Measurements from ENCODE around the gene CDK7. TPM values are rescaled to one million over a fixed set of nuclear protein-coding genes. Genes with fewer than 3 reads are reported as not detected.

The CDK7 gene
- total and polyA plus RNA-seq, 11 donors: 9.6 to 23.1 (median 14.5) TPM

- H3K4me3 ChIP-seq: no peak overlapping the region
- DNase-seq: no peak
- no peaks in the 10 kb centered on the region for H3K4me1 ChIP-seq
- no peaks in the 10 kb centered on the region for H3K27me3 ChIP-seq
- peaks cover 0 to 99% (median 80%) of the 10 kb centered on the region in 9 donors for H3K36me3 ChIP-seq
- H3K27ac ChIP-seq: no peak overlapping the region
- no peaks in the 10 kb centered on the region for H3K9me3 ChIP-seq
- WGBS, 4 donors: 90 to 100% (median 99%) methylated on average over 1 of the region's 1 CpG
- intact Hi-C loops (cut with DNase I): no loop called here
- no peak for ATAC-seq
- no peak for TF ChIP-seq POLR2A (IDR thresholded peaks at IDR 0.05)
- TF ChIP-seq CTCF (IDR thresholded peaks at IDR 0.05): no peak
These were observed 26.3 kb downstream of the CDK7 start for GRCh38 chr5:69261034-69261433.

- no peak overlapping the region for H3K4me3 ChIP-seq
- 82 to 89% (median 85%) methylated on average over 11 of the region's 11 CpGs for WGBS, 4 donors
These were observed 31.2 kb downstream of the CDK7 start for GRCh38 chr5:69265931-69266330.

GRCh38 chr5:69268899-69269298 is 34.2 kb downstream of the CDK7 start:
- WGBS, 4 donors: 92 to 97% (median 95%) methylated on average over 5 of the region's 5 CpGs

More at GRCh38 chr5:69265931-69266330, 31.2 kb downstream of the CDK7 start:
- Histone ChIP-seq H3K27ac (no peak overlapping the region), H3K27me3 (no peaks in the 10 kb centered on the region), H3K9me3 (no peaks in the 10 kb centered on the region), H3K4me1 (peaks cover 0 to under 1% (median 0%) of the 10 kb centered on the region in 12 donors), H3K36me3 (peaks cover 0 to 96% (median 71%) of the 10 kb centered on the region in 9 donors)
- intact Hi-C loops (cut with DNase I): no loop called here
- TF ChIP-seq CTCF (IDR thresholded peaks at IDR 0.05): peak in 2 of 12 donors; percentile 6 to 12
- TF ChIP-seq POLR2A (IDR thresholded peaks at IDR 0.05): no peak
- no peak for DNase-seq
- ATAC-seq: no peak

GRCh38 chr5:69270840-69271239 is 36.2 kb downstream of the CDK7 start:
- Histone ChIP-seq H3K9me3 (no peaks in the 10 kb centered on the region), H3K36me3 (peaks cover 0 to 86% (median 53%) of the 10 kb centered on the region in 9 donors), H3K4me1 (peaks cover 0 to 16% (median 0%) of the 10 kb centered on the region in 12 donors), H3K27me3 (no peaks in the 10 kb centered on the region), H3K27ac (no peak overlapping the region), H3K4me3 (no peak overlapping the region)
- no peak for DNase-seq
- WGBS, 4 donors: 77 to 91% (median 87%) methylated on average over 1 of the region's 1 CpG
- no peak for ATAC-seq
- TF ChIP-seq CTCF (IDR thresholded peaks at IDR 0.05): no peak
- no peak for TF ChIP-seq POLR2A (IDR thresholded peaks at IDR 0.05)
- intact Hi-C loops (cut with DNase I): loop anchor here in 1 of 10 donors (10.0 kb wide), 1 partner anchor 64 kb away; the partner anchor contains the start of gene CCDC125

More at GRCh38 chr5:69268899-69269298, 34.2 kb downstream of the CDK7 start:
- intact Hi-C loops (cut with DNase I): no loop called here
- Histone ChIP-seq H3K27me3 (no peaks in the 10 kb centered on the region), H3K27ac (no peak overlapping the region), H3K4me1 (peaks cover 0 to 16% (median 0%) of the 10 kb centered on the region in 12 donors), H3K4me3 (no peak overlapping the region), H3K36me3 (peaks cover 0 to 92% (median 47%) of the 10 kb centered on the region in 9 donors), H3K9me3 (no peaks in the 10 kb centered on the region)
- no peak for DNase-seq
- TF ChIP-seq POLR2A (IDR thresholded peaks at IDR 0.05) (no peak), CTCF (IDR thresholded peaks at IDR 0.05) (no peak)
- no peak for ATAC-seq
